DOHH2 (cell line): ENCODE measurements around the gene FREM1.

Source experiments
- H3F3A ChIP-seq: fragments of 200-600 bp; sonication (generic), shearing (Covaris generic); 2 replicates; pipeline ENCODE4 v1.6.0; 2016; ENCODE audit warnings: antibody characterized with exemption, mild to moderate bottlenecking; ENCODE audit not compliant: control insufficient read depth, insufficient read depth
- H3K27ac ChIP-seq: fragments of 200-600 bp; sonication (generic); 2 replicates; pipeline ENCODE4 v1.5.1; 2014; ENCODE audit warnings: low read depth, mild to moderate bottlenecking, low read length, moderate library complexity
- H3K27me3 ChIP-seq: fragments of 200-600 bp; sonication (generic); 2 replicates; pipeline ENCODE4 v1.6.1; 2014; ENCODE audit warnings: mild to moderate bottlenecking, low read length, mixed read lengths; ENCODE audit not compliant: control insufficient read depth
- H3K36me3 ChIP-seq: fragments of 200-600 bp; sonication (generic); 2 replicates; pipeline ENCODE4 v1.6.1; 2014; ENCODE audit warnings: mild to moderate bottlenecking, low read length, moderate library complexity, mixed read lengths; ENCODE audit not compliant: control insufficient read depth
- H3K4me1 ChIP-seq: fragments of 200-600 bp; sonication (generic); 2 replicates; pipeline ENCODE4 v1.6.1; 2014; ENCODE audit warnings: mild to moderate bottlenecking, low read length, mixed read lengths; ENCODE audit not compliant: control insufficient read depth
- H3K4me2 ChIP-seq: fragments of 200-600 bp; sonication (generic); 2 replicates; pipeline ENCODE4 v1.6.0; 2014; ENCODE audit warnings: mild to moderate bottlenecking, low read length, moderate library complexity
- H3K4me3 ChIP-seq: fragments of 200-600 bp; sonication (generic); 2 replicates; pipeline ENCODE4 v1.5.1; 2014; ENCODE audit warnings: mild to moderate bottlenecking, low read length, mixed read lengths
- H3K79me2 ChIP-seq: fragments of 200-600 bp; sonication (generic); 2 replicates; pipeline ENCODE4 v1.6.1; 2014; ENCODE audit warnings: mild to moderate bottlenecking, low read length, mixed read lengths; ENCODE audit not compliant: control insufficient read depth
- H3K9me2 ChIP-seq: fragments of 200-600 bp; sonication (generic); replicated peaks from 2 replicates; pipeline ENCODE4 v1.6.1; 2014; ENCODE audit warnings: mild to moderate bottlenecking, low read length, mixed read lengths; ENCODE audit not compliant: control insufficient read depth
- H3K9me3 ChIP-seq: fragments of 200-600 bp; sonication (generic); 2 replicates; pipeline ENCODE4 v1.6.1; 2014; ENCODE audit warnings: antibody characterized with exemption, low read length, mixed read lengths; ENCODE audit not compliant: control insufficient read depth, insufficient read depth
- H4K20me1 ChIP-seq: fragments of 200-600 bp; sonication (generic); 2 replicates; pipeline ENCODE4 v1.6.0; 2014; ENCODE audit warnings: low read depth, mild to moderate bottlenecking, antibody characterized with exemption, low read length, moderate library complexity; ENCODE audit not compliant: control insufficient read depth, insufficient read depth
- EZH2phosphoT487 ChIP-seq: fragments of 200-600 bp; sonication (generic); IDR thresholded peaks from 2 replicates; pipeline ENCODE4 v1.6.1; 2017; ENCODE audit warnings: borderline replicate concordance, mild to moderate bottlenecking, antibody characterized with exemption, low read length, moderate library complexity, mixed read lengths
- TF ChIP-seq, protein P1 (sequence below): fragments of 200-600 bp; sonication (generic); IDR thresholded peaks from one replicate; pipeline ENCODE4 v1.5.1; 2014; ENCODE audit warnings: antibody characterized with exemption, mild to moderate bottlenecking, low read depth, low read length; ENCODE audit not compliant: poor library complexity, severe bottlenecking

FREM1 gene

GRCh38 chr9:14842269-14842668 is 68.0 kb downstream of the FREM1 start:
- H3K4me1 ChIP-seq: no peaks in the 10 kb centered on the region
- TF ChIP-seq, protein P1, sequence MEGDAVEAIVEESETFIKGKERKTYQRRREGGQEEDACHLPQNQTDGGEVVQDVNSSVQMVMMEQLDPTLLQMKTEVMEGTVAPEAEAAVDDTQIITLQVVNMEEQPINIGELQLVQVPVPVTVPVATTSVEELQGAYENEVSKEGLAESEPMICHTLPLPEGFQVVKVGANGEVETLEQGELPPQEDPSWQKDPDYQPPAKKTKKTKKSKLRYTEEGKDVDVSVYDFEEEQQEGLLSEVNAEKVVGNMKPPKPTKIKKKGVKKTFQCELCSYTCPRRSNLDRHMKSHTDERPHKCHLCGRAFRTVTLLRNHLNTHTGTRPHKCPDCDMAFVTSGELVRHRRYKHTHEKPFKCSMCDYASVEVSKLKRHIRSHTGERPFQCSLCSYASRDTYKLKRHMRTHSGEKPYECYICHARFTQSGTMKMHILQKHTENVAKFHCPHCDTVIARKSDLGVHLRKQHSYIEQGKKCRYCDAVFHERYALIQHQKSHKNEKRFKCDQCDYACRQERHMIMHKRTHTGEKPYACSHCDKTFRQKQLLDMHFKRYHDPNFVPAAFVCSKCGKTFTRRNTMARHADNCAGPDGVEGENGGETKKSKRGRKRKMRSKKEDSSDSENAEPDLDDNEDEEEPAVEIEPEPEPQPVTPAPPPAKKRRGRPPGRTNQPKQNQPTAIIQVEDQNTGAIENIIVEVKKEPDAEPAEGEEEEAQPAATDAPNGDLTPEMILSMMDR: no peak
- no peak for TF ChIP-seq EZH2phosphoT487

DNA sequence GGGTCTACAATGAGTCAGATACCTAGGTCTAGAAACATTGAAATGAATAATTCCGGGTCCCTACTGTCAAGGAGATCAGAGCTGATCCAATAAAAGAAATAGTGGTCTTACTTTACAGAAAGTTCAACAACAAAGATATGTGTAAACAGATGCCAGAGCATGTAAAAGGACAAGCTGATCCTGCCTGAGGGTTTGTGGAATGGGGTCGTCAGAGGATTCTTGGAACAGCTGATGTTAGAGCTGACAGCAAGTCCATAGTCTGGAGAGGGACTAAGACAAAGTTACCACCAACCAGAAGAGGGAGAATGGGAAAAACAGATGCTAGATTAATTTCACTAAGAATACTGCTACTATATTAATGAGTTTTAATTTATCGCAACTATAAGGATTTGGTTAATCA is 71.5 kb downstream of the FREM1 start:
- Histone ChIP-seq H3K4me3 (no peak overlapping the region), H3K36me3 (no peaks in the 10 kb centered on the region), H3K27me3 (no peaks in the 10 kb centered on the region), H4K20me1 (no peaks in the 10 kb centered on the region), H3K9me2 (no peaks in the 10 kb centered on the region), H3K27ac (no peak overlapping the region), H3K9me3 (no peaks in the 10 kb centered on the region), H3F3A (no peaks in the 10 kb centered on the region), H3K79me2 (no peaks in the 10 kb centered on the region), H3K4me1 (no peaks in the 10 kb centered on the region), H3K4me2 (no peak overlapping the region)
- TF ChIP-seq, protein P1: no peak
- no peak for TF ChIP-seq EZH2phosphoT487

More at GRCh38 chr9:14842269-14842668, 68.0 kb downstream of the FREM1 start:
- Histone ChIP-seq H3F3A (no peaks in the 10 kb centered on the region), H3K27ac (no peak overlapping the region), H4K20me1 (no peaks in the 10 kb centered on the region), H3K79me2 (no peaks in the 10 kb centered on the region), H3K9me2 (no peaks in the 10 kb centered on the region), H3K4me2 (no peak overlapping the region), H3K9me3 (no peaks in the 10 kb centered on the region), H3K27me3 (no peaks in the 10 kb centered on the region), H3K4me3 (no peak overlapping the region), H3K36me3 (no peaks in the 10 kb centered on the region)

DNA sequence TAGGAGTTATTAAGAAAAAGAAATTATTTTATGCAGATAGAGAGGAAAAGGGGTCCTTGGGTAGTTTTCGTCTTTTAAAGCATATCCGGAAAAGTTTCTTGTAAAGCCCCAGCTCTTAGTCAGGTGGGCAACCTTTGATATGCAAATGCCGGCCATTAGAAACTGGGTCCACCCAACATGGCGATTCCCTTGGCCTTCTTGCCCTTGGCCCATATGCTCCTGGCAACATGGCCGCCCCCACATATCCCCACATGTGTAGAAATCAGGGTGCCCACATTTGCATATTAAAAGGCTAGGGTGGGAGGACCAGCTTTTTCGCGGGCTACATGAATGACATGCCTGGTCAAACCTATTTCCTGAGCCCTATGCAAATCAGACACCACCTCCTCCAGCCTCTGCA is 73.3 kb downstream of the FREM1 start:
- Histone ChIP-seq H3K9me3 (no peaks in the 10 kb centered on the region), H3K27me3 (no peaks in the 10 kb centered on the region), H3K4me1 (no peaks in the 10 kb centered on the region), H3K4me3 (no peak overlapping the region), H3K79me2 (no peaks in the 10 kb centered on the region), H3K9me2 (no peaks in the 10 kb centered on the region), H3K27ac (no peak overlapping the region), H3F3A (no peaks in the 10 kb centered on the region), H4K20me1 (no peaks in the 10 kb centered on the region), H3K4me2 (no peak overlapping the region), H3K36me3 (no peaks in the 10 kb centered on the region)
- TF ChIP-seq, protein P1: no peak
- no peak for TF ChIP-seq EZH2phosphoT487

DNA sequence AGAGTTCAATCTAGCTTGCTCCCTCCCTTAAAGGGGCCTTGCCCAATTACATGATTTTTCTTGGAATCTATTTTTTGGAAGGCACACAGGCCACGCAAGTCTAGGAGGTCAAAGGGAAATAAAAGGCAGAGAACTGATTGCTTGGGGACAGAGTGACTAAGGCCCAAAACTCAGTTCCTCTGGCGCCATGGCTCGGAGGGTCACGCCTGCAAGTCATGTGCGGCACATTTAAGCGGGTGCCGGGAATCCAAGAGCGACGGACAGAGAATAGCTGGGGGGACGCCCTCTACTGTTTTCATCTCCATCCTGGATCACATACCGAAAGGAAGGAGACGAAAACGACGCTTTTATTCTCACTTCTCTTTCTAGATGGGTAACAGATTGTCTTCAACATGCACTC is 78.6 kb downstream of the FREM1 start:
- no peak overlapping the region for H3K27ac ChIP-seq
- no peaks in the 10 kb centered on the region for H3K9me2 ChIP-seq
- H3K9me3 ChIP-seq: no peaks in the 10 kb centered on the region
- H3K79me2 ChIP-seq: no peaks in the 10 kb centered on the region
- H3F3A ChIP-seq: no peaks in the 10 kb centered on the region
- H3K4me1 ChIP-seq: no peaks in the 10 kb centered on the region
- H3K4me2 ChIP-seq: no peak overlapping the region
- H4K20me1 ChIP-seq: no peaks in the 10 kb centered on the region
- no peaks in the 10 kb centered on the region for H3K36me3 ChIP-seq
- no peak for TF ChIP-seq EZH2phosphoT487
- TF ChIP-seq, protein P1: no peak
- H3K4me3 ChIP-seq: no peak overlapping the region
- H3K27me3 ChIP-seq: no peaks in the 10 kb centered on the region
